Spleen (tissue), 7 donors: ENCODE results near the gene MOGAT2.

Experiments used
- CTCF ChIP-seq, 11 experiments: fragments of 200-600 bp in 7 of 11; fragments of 450-650 bp in 4 of 11; sonication (generic) in 4 of 11; IDR thresholded peaks in 8 of 11; conservative IDR thresholded peaks in 3 of 11; 1 replicate in 7 of 11; 2 replicates in 4 of 11; pipeline versions ENCODE4 v1.4.0 to v1.8.0; 2016 to 2021; ENCODE audit warnings: antibody characterized with exemption in 11 of 11, inconsistent platforms in 4 of 11, mild to moderate bottlenecking in 1 of 11
- POLR2A ChIP-seq, 3 donors: fragments of 450-650 bp; IDR thresholded peaks; one replicate each; pipeline ENCODE4 v1.5.1; 2017; ENCODE audit warnings: antibody characterized with exemption in 3 of 3, mild to moderate bottlenecking in 1 of 3
- POLR2AphosphoS5 ChIP-seq, 3 donors: sonication (generic); formaldehyde crosslinking; IDR thresholded peaks; one replicate each; pipeline ENCODE4 v1.5.1; 2017; ENCODE audit warnings: antibody characterized with exemption in 3 of 3
- donor health status: DM: no; HTN: no; CAD: no; lungs with moderate emphysema.
- donor health status: DM: no; HTN: no; CAD: no.
- donor health status: DM: no; HTN: no; CAD: no.

DNA sequence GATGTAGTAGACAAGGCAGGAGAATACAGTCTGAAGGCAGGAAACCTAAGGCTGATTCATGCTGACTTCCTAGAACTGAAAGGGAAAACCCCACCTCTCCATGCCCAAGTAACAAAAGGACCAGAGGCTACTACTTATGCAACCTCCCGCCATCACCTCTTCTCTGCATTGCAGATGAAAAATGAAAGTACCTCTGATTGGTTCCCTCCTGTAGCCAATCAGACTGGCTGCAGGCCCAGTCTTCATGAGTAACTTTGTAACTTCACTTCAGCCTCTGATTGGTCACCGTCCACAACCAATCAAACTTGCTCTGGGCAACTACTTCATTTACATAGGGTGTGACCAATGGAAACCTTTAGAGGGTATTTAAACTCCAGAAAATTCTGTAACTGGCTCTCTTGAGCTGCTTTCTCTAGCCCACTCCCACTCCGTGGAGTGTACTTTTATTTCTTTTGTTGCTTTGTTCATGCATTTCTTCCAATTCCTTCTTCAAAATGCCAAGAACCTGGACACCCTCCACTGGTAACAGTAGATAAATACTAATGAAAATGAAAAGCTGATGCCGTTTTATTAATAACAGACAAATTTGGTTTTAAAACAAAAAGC, 43.6 kb upstream of the MOGAT2 start:
- TF ChIP-seq CTCF (IDR thresholded peaks at IDR 0.05 in 8 of 11, conservative IDR thresholded peaks at IDR 0.05 in 3 of 11) (no peak), POLR2AphosphoS5 (IDR thresholded peaks at IDR 0.05) (no peak), POLR2A (IDR thresholded peaks at IDR 0.05) (no peak)
